K562 (cell line): ENCODE results near the gene EXTL1. TPM values are rescaled to one million over a fixed set of nuclear protein-coding genes. Genes with fewer than 3 reads are reported as not detected.
A peak's percentile ranks its signal among the peaks of the same experiment; 100 is the strongest.

Experiments
- ASH1L ChIP-seq: fragments of 450-650 bp; IDR thresholded peaks from 2 replicates; pipeline ENCODE4 v1.6.1; 2018; ENCODE audit warnings: borderline replicate concordance, mild to moderate bottlenecking, low read depth; ENCODE audit not compliant: partially characterized antibody
- CBFA2T2 ChIP-seq: fragments of 450-650 bp; conservative IDR thresholded peaks from 2 replicates; pipeline ENCODE4 v1.6.1; 2017; ENCODE audit warnings: mild to moderate bottlenecking
- CBX3 ChIP-seq, 2 experiments: IDR thresholded peaks; 1 replicate in 1 of 2; 2 replicates in 1 of 2; pipeline ENCODE4 v1.6.1; 2012; ENCODE audit warnings: inconsistent platforms in 2 of 2, low read length in 2 of 2, borderline replicate concordance in 1 of 2, control low read depth in 1 of 2
- CREB1 ChIP-seq, 2 experiments: sonication (generic) in 1 of 2; formaldehyde crosslinking in 1 of 2; IDR thresholded peaks; 2 replicates each; pipeline versions ENCODE4 v1.6.1 to v1.8.0; 2012 to 2022; ENCODE audit warnings: inconsistent platforms in 1 of 2, mild to moderate bottlenecking in 1 of 2, missing genetic modification reagents in 1 of 2, moderate library complexity in 1 of 2
- ELF4 ChIP-seq: fragments of 450-650 bp; formaldehyde crosslinking; IDR thresholded peaks from 2 replicates; pipeline ENCODE4 v1.4.0; 2022; ENCODE audit warnings: missing genetic modification characterization
- FOXK1 ChIP-seq: sonication (generic); formaldehyde crosslinking; IDR thresholded peaks from 2 replicates; pipeline ENCODE4 v1.8.0; 2022; ENCODE audit warnings: missing genetic modification reagents, mild to moderate bottlenecking, borderline replicate concordance
- GATAD2A ChIP-seq: fragments of 450-650 bp; IDR thresholded peaks from 2 replicates; pipeline ENCODE4 v1.6.1; 2017
- HMGXB4 ChIP-seq: sonication (generic); formaldehyde crosslinking; IDR thresholded peaks from 2 replicates; pipeline ENCODE4 v1.8.1; 2023; ENCODE audit warnings: mild to moderate bottlenecking, missing genetic modification reagents
- KDM5B ChIP-seq: fragments of 200-600 bp; sonication (generic); IDR thresholded peaks from 2 replicates; pipeline ENCODE4 v1.6.1; 2012; ENCODE audit warnings: low read depth, mild to moderate bottlenecking, moderate library complexity, low read length, control low read depth, inconsistent platforms; ENCODE audit not compliant: insufficient replicate concordance
- MXI1 ChIP-seq: IDR thresholded peaks from 2 replicates; pipeline ENCODE4 v1.6.1; 2011; ENCODE audit warnings: low read depth, mild to moderate bottlenecking, improper control_type of control experiment, low read length
- NFIC ChIP-seq: fragments of 450-650 bp; IDR thresholded peaks from 2 replicates; pipeline ENCODE4 v1.6.1; 2017; ENCODE audit warnings: mild to moderate bottlenecking, inconsistent platforms
- NONO ChIP-seq, 2 experiments: fragments of 200-400 bp in 1 of 2; fragments of 450-650 bp in 1 of 2; formaldehyde crosslinking in 1 of 2; IDR thresholded peaks; 2 replicates each; pipeline ENCODE4 v1.6.1; 2017; ENCODE audit warnings: low read depth in 2 of 2, mild to moderate bottlenecking in 2 of 2, moderate library complexity in 2 of 2, low read length in 1 of 2
- PTTG1 ChIP-seq: fragments of 450-650 bp; IDR thresholded peaks from 2 replicates; pipeline ENCODE4 v1.6.1; 2016; ENCODE audit warnings: low read depth, mild to moderate bottlenecking, missing genetic modification characterization, missing compliant biosample characterization
- RBM34 ChIP-seq: fragments of 200-400 bp; formaldehyde crosslinking; IDR thresholded peaks from 2 replicates; pipeline ENCODE4 v1.6.1; 2018; ENCODE audit warnings: low read length, borderline replicate concordance; ENCODE audit not compliant: insufficient read depth
- SMAD4 ChIP-seq: fragments of 250-450 bp; sonication (Bioruptor Pico); conservative IDR thresholded peaks from 2 replicates; pipeline ENCODE4 v1.8.0; 2021; ENCODE audit warnings: inconsistent platforms, mild to moderate bottlenecking, moderate library complexity
- SMARCA4 ChIP-seq: fragments of 450-650 bp; IDR thresholded peaks from 2 replicates; pipeline ENCODE4 v1.6.1; 2016
- STAT5A ChIP-seq: IDR thresholded peaks from 2 replicates; pipeline ENCODE4 v1.6.1; 2012; ENCODE audit warnings: low read length, inconsistent platforms, borderline replicate concordance
- TAF1 ChIP-seq: IDR thresholded peaks from 2 replicates; pipeline ENCODE4 v1.6.1; 2011; ENCODE audit warnings: mild to moderate bottlenecking, low read length, moderate library complexity; ENCODE audit not compliant: insufficient read depth, control insufficient read depth, severe bottlenecking; ENCODE audit errors: extremely low read depth
- TOE1 ChIP-seq, 2 experiments: fragments of 450-650 bp in 1 of 2; sonication (generic) in 1 of 2; formaldehyde crosslinking in 1 of 2; IDR thresholded peaks; 2 replicates each; pipeline versions ENCODE4 v1.7.1 to v1.8.0; 2016 to 2022; ENCODE audit warnings: borderline replicate concordance in 2 of 2, mild to moderate bottlenecking in 2 of 2, antibody characterized with exemption in 1 of 2, inconsistent platforms in 1 of 2, low read depth in 1 of 2, missing genetic modification reagents in 1 of 2, moderate library complexity in 1 of 2
- ZBTB49 ChIP-seq: sonication (generic); formaldehyde crosslinking; IDR thresholded peaks from 2 replicates; pipeline ENCODE4 v1.8.0; 2022; ENCODE audit warnings: missing genetic modification reagents, mild to moderate bottlenecking, borderline replicate concordance
- ZNF274 ChIP-seq: IDR thresholded peaks from 2 replicates; pipeline ENCODE4 v1.6.1; 2011; ENCODE audit warnings: low read depth, mild to moderate bottlenecking, low read length, moderate library complexity, borderline replicate concordance
- ZNF77 ChIP-seq: fragments of 250-450 bp; sonication (Bioruptor Pico); IDR thresholded peaks from 2 replicates; pipeline ENCODE4 v1.5.0; 2020
- polyA plus RNA-seq, 8 experiments: library from polyadenylated mRNA; depleted of rRNA in 4 of 8; stranded (reverse) in 5 of 8; unstranded in 3 of 8; fragments of >200 nt; fragmentation: Nextera tagmentation in 2 of 8; fragmentation: Illumina TruSeq in 1 of 8; extraction: Ambion mirVana in 2 of 8; extraction: Trizol in 1 of 8; gene quantifications; 2 replicates each; pipeline versions ENCODE4 v1.2.1 to v1.2.3, GENCODE V29; 2011 to 2014; ENCODE audit warnings: inconsistent platforms in 1 of 8, missing spikeins in 1 of 8
- total RNA-seq, 7 experiments: library from RNA; depleted of rRNA in 6 of 7; stranded (reverse); fragments of >200 nt in 6 of 7; fragmentation: Illumina TruSeq in 2 of 7; extraction: Trizol in 2 of 7; gene quantifications; 2 replicates each; pipeline versions ENCODE4 v1.2.1 to v1.2.3, GENCODE V29; 2011 to 2021; ENCODE audit warnings: low replicate concordance in 1 of 7

EXTL1 gene
- total and polyA plus RNA-seq, 9 of the 15 experiments (the other 6 are each of a cell fraction or from before 2014, with no cell fraction given) = 0.04 to 0.23 (median 0.08) TPM; not detected in 3

DNA sequence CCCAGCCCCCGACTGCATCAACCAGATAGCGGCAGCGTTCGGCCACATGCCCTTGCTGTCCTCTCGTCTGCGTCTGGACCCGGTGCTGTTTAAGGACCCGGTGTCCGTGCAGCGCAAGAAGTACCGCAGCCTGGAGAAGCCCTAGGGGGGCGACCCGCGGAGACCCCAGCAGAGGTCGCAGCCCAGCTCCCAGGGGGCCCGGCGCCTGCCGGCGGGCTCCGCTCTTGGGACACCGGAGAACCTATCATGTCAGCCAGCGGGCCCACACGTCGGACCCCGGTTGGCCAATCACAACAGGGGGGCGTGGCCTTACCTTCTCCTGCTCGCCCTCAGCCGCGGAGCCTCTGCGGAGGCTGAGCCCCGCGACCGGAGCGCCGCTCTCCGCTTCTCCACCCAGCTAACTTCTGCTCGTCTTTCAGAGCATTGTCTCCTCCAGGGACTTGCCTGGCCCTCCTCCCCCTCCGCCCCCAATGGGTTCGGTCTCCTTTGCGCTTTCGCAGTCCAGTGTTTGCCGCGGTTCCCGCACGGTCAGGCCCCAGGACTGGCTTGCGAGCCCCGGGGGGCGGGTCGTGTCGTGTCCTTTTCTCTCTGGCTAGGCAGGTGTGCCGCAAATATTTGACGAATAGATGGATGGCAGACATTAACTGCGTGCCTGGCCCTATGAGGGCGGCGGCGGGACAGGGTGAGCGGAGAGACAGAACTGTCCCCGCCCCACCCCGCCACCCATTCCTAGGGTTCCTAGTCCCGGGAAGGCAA is 13.8 kb downstream of the EXTL1 start (continued):
- 0 out of 2 replicates have a peak, but pooled peaks have one; percentile 86 for TF ChIP-seq ZBTB49 (CRISPR knock-in tag)
- peak; percentile 76 for TF ChIP-seq NFIC
- TF ChIP-seq ELF4 = peak; percentile 9; the same call in 1 of the 2 replicates
- TF ChIP-seq ASH1L = no peak
- TF ChIP-seq ZNF274 = 0 out of 2 replicates have a peak, but pooled peaks have one; percentile 34
- TF ChIP-seq TAF1 = peak; percentile 78
- TF ChIP-seq ZNF77 (CRISPR knock-in tag) = no peak
- TF ChIP-seq SMARCA4 = 0 out of 2 replicates have a peak, but pooled peaks have one; percentile 50
- no peak for TF ChIP-seq CBFA2T2
- peak in 1 of 2 experiments; percentile 35; a peak in 1 of 3 replicates for TF ChIP-seq CBX3 (IDR thresholded peaks at IDR 0.05; ENCODE audit: borderline replicate concordance in 1 of 2, low read length in 2 of 2)
- TF ChIP-seq MXI1 = no peak
- 0 out of 2 replicates have a peak, but pooled peaks have one; percentile 74 for TF ChIP-seq FOXK1 (CRISPR knock-in tag)
- TF ChIP-seq TOE1 (IDR thresholded peaks at IDR 0.05; ENCODE audit: borderline replicate concordance) = peak; percentile 66; the same call in 1 of the 2 replicates
- TF ChIP-seq TOE1 (CRISPR knock-in tag; IDR thresholded peaks at IDR 0.05; ENCODE audit: borderline replicate concordance, low read depth) = 0 out of 2 replicates have a peak, but pooled peaks have one; percentile 43
- TF ChIP-seq HMGXB4 (CRISPR knock-in tag) = 0 out of 2 replicates have a peak, but pooled peaks have one; percentile 41
- peak; percentile 78 for TF ChIP-seq SMAD4 (CRISPR knock-in tag)
- no peak for TF ChIP-seq RBM34
- TF ChIP-seq CREB1 (IDR thresholded peaks at IDR 0.05) = peak; percentile 68
- peak; percentile 25 for TF ChIP-seq CREB1 (CRISPR knock-in tag; IDR thresholded peaks at IDR 0.05)
- TF ChIP-seq GATAD2A = 0 out of 2 replicates have a peak, but pooled peaks have one; percentile 31
- TF ChIP-seq NONO (IDR thresholded peaks at IDR 0.05; ENCODE audit: low read depth in 2 of 2, low read length in 1 of 2) = no peak
- no peak for TF ChIP-seq STAT5A
- no peak for TF ChIP-seq PTTG1 (tag)
- TF ChIP-seq KDM5B = peak; percentile 99
